ENCODE results near the gene ABO.
"Not testable (repeated sequence)": the region's sequence is repeated elsewhere in the genome, so short reads cannot be mapped to it uniquely, and the experiment has no call there.

Gene ABO

GRCh38 chr9:133275105-133276000 is at the start of gene ABO:
Gene ABO, minus strand, starts transcription at chr9:133275201.
- no peak for DNase-seq (ENCODE audit: low spot score)

- DNase-seq (ENCODE audit: low spot score), result no peak
These were observed 49.1 kb upstream of the ABO start for GRCh38 chr9:133323991-133324703.

- no peak for DNase-seq (ENCODE audit: low spot score)
These were observed 48.2 kb upstream of the ABO start for GRCh38 chr9:133323211-133323610.

DNA sequence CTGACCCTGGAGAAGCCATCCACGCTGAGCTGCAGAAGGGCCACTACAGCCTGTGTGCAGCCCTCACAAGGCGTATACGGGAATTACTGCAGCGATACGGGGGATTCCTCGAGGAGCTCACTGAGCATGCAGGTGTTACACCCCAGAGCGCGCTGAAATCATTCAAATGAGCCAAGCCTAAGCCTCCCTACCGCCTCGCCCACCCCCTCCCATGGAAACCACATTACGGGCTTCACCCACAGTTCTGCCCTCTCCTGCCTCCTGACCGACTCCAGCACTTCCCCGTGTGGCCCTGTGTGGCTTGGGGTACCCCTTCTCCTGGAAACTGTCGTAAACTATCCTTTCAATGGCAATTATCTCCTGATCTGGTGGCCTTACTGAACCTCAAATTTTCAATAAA is 47.7 kb upstream of the ABO start:
- DNase-seq (ENCODE audit: low spot score), result no peak

DNA sequence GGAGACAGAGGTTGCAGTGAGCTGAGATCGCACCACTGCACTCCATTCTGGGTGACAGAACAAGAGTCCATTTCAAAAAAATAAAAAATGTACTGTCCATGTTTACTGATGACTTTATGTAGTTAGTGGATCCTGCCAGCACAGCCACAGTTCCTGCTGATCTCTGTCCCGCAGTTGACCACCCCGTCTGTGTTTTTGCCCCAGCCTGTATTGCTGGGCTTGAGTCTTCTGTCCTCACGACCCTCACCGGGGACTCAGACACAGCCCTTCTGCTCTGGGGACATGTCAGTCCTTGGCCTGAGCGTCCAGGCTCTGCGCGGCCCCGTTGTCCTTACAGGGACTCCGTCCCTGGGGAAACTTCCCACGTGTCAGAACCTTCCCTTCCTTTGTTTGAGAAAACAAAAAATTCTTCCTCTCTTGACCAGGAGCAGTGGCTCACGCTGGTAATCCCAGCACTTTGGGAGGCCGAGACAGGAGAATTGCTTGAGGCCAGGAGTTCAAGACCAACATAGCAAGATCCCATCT is 46.5 kb upstream of the ABO start:
- DNase-seq (ENCODE audit: low spot score), result no peak

- DNase-seq (ENCODE audit: low spot score), result no peak
These were observed 45.5 kb upstream of the ABO start for GRCh38 chr9:133320421-133320881.

DNA sequence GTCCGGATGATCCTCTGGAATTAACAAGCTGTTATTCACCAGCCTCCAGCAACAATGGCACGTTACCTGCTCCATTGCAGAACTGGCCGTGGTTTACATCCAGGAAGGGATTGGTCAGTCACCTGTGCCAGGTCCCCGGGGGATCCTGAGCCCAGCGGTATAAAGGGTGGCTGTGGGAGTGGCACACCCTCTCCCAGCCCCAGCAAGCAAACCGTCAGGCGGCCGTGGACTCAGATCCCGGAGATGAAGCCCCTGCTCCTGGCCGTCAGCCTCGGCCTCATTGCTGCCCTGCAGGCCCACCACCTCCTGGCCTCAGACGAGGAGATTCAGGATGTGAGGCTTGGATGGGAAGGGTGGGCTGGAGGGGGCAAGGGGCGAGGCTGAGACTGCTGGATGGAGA is 42.5 kb upstream of the ABO start:
- DNase-seq (ENCODE audit: low spot score), result not testable (repeated sequence)

GRCh38 chr9:133315997-133316396 is 41.0 kb upstream of the ABO start:
- DNase-seq (ENCODE audit: low spot score), result no peak

- DNase-seq (ENCODE audit: low spot score), result no peak
These were observed 34.6 kb upstream of the ABO start for GRCh38 chr9:133309608-133310007.

DNA sequence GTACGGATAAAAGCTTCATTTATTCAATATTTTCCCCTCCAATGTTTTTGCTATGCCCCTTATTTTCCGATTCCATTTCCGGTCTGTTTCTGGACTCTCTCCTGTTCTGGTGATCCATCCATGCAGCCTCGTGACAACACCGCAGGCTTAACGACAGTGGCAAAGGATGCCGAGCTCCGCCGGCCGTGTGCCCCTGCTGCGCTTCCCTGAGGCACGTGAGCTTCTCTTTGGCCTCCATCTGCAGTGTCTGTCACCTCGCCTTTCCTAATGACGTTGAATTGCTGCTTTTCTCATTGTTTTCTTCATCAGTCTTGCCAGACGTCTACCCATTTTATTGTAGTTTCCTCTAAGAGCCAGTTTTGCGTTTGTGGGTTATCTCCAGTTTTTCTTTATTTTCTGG is 32.3 kb upstream of the ABO start:
- DNase-seq (ENCODE audit: low spot score), result no peak

DNA sequence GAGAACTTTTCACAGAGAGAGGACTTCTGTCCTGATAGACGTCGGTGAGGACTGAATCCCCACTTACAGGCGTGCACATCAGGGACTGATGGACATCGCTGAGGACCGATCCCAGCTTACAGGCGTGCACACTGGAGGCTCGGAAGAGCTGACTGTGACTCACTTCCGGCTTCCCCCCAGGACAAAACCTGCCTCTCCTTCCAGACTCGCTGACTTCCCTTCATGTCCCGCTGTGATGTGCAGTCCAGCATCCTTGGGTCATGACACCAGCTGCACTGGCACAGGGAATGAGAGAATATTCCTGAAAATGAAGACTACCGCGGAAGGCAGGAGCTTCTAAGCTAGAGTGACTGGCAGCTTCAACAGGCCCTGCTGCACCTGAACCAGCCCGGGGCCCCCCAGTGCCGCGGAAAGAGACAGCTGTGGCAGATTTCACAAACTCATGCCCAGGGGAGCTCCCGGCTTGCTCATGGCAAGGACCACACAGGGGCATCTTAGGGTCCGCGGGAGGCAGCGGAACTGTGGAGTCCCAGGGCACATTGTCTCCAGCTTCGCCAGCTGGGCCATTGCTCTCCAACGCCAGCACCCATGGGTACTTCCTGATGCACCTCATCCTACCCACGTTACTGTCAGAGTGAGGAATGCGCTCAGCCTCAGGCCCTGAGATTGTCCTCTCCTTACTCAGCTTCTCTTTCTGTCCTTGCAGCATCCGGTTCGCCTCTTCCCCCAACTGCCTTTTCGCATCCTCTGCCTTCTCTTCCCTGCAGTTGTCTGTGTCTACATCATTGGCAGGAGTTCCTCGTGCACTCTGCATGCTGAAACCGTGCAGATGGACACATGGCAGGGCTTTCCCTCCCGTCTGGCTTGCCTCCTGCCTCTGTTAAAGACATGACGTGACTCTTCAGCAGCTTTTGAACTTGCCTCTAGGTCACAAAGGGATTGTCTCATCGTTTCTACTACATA is 31.5 kb upstream of the ABO start:
- DNase-seq (ENCODE audit: low spot score), result peak; percentile 45

DNA sequence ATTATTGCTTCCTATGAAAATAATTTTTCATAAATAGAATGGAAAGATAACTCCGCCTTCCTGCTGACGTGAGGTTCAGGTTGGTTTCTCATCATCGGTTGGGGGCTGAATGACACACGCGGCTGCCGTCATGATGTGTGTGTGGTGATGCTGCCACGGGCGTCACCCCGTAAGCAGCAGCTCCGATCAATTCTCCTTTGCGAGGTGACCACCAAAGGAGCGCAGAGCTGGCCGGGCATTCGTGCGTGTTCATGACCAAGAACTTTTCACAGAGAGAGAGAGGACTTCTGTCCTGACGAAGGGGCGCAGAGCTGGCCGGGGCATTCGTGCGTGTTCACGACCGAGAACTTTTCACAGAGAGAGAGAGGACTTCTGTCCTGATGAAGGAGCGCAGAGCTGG is 30.7 kb upstream of the ABO start:
- no peak for DNase-seq (ENCODE audit: low spot score)

- DNase-seq (ENCODE audit: low spot score), result no peak
These were observed 29.7 kb upstream of the ABO start for GRCh38 chr9:133304477-133305377.

DNA sequence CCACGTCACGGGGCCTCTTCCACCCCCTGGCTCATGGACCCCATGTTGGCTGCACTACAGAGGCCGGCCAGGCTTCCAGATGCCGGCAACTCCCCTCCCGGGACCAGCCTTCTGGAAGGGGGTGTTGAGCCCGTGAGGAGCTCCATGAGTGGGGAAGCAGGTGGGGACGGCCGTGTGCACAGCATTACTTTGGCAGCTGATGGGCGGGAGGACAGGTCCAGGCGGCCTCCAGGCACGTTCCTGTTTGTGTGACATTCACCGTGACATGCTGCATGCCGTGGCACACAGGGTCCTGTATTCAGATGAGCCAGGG is 29.1 kb upstream of the ABO start:
- DNase-seq (ENCODE audit: low spot score), result no peak

DNA sequence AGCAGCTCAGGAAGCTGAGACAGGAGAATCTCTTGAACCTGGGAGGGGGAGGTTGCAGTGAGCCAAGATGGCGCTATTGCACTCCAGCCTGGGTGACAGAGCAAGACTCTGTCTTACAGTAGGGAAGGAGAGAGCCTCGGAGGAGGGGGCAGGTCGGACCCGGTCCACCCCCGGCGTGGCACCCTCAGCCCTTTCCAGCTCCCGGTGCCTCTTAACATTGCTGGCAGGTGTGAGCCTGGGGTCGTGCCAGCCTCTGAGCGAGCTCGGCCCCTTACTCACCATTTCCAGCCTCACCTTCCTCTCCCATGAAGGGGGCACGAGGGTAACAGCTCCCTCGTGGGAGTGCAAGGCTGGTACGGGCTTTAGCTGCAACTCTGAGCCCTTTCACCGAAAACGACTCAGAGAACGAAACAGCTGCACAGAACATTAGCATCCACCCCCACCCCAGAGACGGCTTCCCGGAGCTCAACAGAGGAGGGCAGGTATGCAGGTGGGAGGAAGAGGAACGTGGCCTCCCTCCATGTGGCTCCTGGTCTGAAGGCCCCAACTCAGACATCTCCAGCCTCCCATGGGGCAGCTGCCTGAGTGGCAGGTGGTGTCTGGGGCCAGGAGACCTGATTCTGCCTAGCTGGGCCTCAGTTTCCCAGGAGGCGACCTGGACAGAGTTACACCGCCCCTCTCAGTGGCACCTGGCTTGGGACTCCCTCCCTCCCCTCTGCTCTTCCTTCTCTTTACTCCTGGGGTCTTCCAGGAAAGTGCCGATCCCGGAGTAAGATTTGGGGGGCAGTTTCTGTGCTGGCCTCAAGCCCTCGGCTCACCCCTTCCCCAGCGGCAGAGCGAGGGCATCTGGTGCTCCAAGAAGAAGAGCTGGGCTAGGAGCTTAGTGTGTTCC is 28.5 kb upstream of the ABO start:
- DNase-seq (ENCODE audit: low spot score), result no peak

DNA sequence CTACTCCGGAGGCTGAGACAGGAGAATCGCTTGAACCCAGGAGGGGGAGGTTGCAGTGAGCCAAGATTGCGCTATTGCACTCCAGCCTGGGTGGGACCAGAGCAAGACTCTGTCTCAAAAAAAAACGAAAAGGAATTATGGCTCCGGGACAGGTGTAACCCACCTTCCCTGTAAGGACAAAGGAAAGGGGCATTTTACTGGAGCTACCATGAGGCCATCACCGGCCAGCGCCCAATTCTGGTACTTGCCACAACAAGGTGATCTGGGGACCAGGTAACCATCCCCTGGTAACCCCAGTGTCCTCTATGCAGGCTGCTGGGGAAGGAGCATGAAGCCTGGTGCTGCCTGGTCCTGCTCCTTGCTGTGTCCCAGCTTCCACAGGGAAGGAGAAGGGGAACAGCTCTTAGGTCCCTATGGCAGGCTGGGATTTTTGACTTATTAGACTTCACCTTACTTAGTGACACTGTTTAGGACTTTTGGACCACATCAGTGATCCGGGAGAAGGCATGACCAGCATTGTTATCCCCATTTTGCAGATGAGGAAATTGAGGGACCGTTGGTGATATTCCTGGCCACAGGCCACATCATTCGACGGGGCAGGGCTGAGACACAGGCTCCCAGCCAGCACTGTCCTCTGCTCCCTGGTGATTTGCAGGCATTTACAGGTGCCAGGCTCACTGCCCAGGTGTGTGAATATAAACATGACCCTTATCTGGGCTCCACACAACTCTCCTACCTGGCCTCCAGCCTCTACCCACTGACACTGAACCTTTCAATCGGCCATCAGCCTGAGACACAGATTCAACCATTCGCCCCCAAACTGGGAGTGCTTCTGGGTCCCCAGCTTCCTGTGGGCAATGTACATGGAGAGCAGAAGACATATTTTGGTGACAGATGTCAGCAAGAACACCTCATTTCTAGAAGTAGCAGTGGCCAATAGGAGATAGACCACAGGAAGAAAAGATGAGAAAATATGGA is 26.5 kb upstream of the ABO start:
- DNase-seq (ENCODE audit: low spot score), result no peak

GRCh38 chr9:133299996-133300395 is 25.0 kb upstream of the ABO start:
- not testable (repeated sequence) for DNase-seq (ENCODE audit: low spot score)

- no peak for DNase-seq (ENCODE audit: low spot score)
These were observed 19.3 kb upstream of the ABO start for GRCh38 chr9:133294257-133294656.
